Keratinocyte (primary cell): ENCODE data around the gene SLC19A1. TPM values are rescaled to one million over a fixed set of nuclear protein-coding genes. Genes with fewer than 3 reads are reported as not detected.

ENCODE experiments used
- DNase-seq: peaks from one replicate; pipeline ENCODE4 v3.0.0-alpha.2; 2011; ENCODE audit warnings: low read depth, missing footprints, low spot score
- FAIRE-seq: peaks from 2 replicates; lab custom pipeline; 2011; peaks lifted over from hg19 to GRCh38; lab: Jason Lieb, UNC
- H2AFZ ChIP-seq: 2 replicates; pipeline ENCODE4 v1.6.0; 2012; ENCODE audit warnings: low read length, control low read depth, inconsistent platforms; ENCODE audit not compliant: control insufficient read depth
- H3K27ac ChIP-seq: 2 replicates; pipeline ENCODE4 v1.5.1; 2011; ENCODE audit warnings: low read length; ENCODE audit not compliant: control insufficient read depth, insufficient read depth
- H3K27me3 ChIP-seq: 3 replicates; pipeline ENCODE4 v1.6.0; 2011; ENCODE audit warnings: low read length; ENCODE audit not compliant: control insufficient read depth, insufficient read depth; ENCODE audit errors: extremely low read depth
- H3K36me3 ChIP-seq, 2 experiments: 2 replicates in 1 of 2; 3 replicates in 1 of 2; pipeline ENCODE4 v1.5.1; 2011; ENCODE audit warnings: low read length in 2 of 2, mild to moderate bottlenecking in 1 of 2; ENCODE audit not compliant: control insufficient read depth in 2 of 2, insufficient read depth in 2 of 2; ENCODE audit errors: extremely low read depth in 1 of 2
- H3K4me1 ChIP-seq: 3 replicates; pipeline ENCODE4 v1.5.1; 2011; ENCODE audit warnings: low read length; ENCODE audit not compliant: control insufficient read depth, insufficient read depth; ENCODE audit errors: extremely low read depth
- H3K4me2 ChIP-seq: 3 replicates; pipeline ENCODE4 v1.6.0; 2011; ENCODE audit warnings: low read depth, low read length; ENCODE audit not compliant: control insufficient read depth, insufficient read depth; ENCODE audit errors: extremely low read depth
- H3K4me3 ChIP-seq, 3 experiments: fragments of 200-600 bp in 1 of 3; sonication (generic) in 1 of 3; 2 replicates in 2 of 3; 3 replicates in 1 of 3; pipeline ENCODE4 v1.5.1; 2011 to 2016; ENCODE audit warnings: low read length in 3 of 3, mild to moderate bottlenecking in 3 of 3, control low read depth in 2 of 3, inconsistent platforms in 1 of 3, low read depth in 1 of 3, mixed read lengths in 1 of 3, mixed run types in 1 of 3, moderate library complexity in 1 of 3; ENCODE audit not compliant: control insufficient read depth in 2 of 3, insufficient read depth in 2 of 3; ENCODE audit errors: extremely low read depth in 1 of 3
- H3K79me2 ChIP-seq: 2 replicates; pipeline ENCODE4 v1.6.0; 2012; ENCODE audit warnings: low read length; ENCODE audit not compliant: control insufficient read depth, insufficient read depth
- H3K9ac ChIP-seq: 3 replicates; pipeline ENCODE4 v1.6.0; 2011; ENCODE audit warnings: low read length; ENCODE audit not compliant: control insufficient read depth, insufficient read depth; ENCODE audit errors: extremely low read depth
- H3K9me1 ChIP-seq: 3 replicates; pipeline ENCODE4 v1.6.0; 2011; ENCODE audit warnings: low read length; ENCODE audit not compliant: control insufficient read depth, insufficient read depth; ENCODE audit errors: extremely low read depth
- H3K9me3 ChIP-seq: 2 replicates; pipeline ENCODE4 v1.5.1; 2012; ENCODE audit warnings: low read depth, low read length; ENCODE audit not compliant: control insufficient read depth
- H4K20me1 ChIP-seq: 3 replicates; pipeline ENCODE4 v1.6.0; 2011; ENCODE audit warnings: low read length; ENCODE audit not compliant: control insufficient read depth, insufficient read depth; ENCODE audit errors: extremely low read depth
- EZH2 ChIP-seq: IDR thresholded peaks from one replicate; pipeline ENCODE4 v1.6.1; 2012; ENCODE audit warnings: inconsistent platforms, mild to moderate bottlenecking, low read length, moderate library complexity
- dilution Hi-C: fragments of 300-500 bp; cut with MboI; formaldehyde crosslinking; loops from one replicate; pipeline ENCODE4 v1.7.0; 2020; ENCODE audit warnings: low sequenced_read_pairs; ENCODE audit not compliant: extremely low pct_ligation_motif_present
- polyA plus RNA-seq, 5 experiments: library from polyadenylated mRNA; depleted of rRNA in 3 of 5; stranded (reverse) in 3 of 5; stranded (forward) in 1 of 5; unstranded in 1 of 5; fragments of >200 nt; gene quantifications; 1 replicate in 1 of 5; 2 replicates in 3 of 5; 3 replicates in 1 of 5; pipeline versions ENCODE4 v1.2.1 to v1.2.3, GENCODE V29; 2011 to 2012; ENCODE audit warnings: missing spikeins in 2 of 5, low read depth in 1 of 5, low replicate concordance in 1 of 5
- TF ChIP-seq, protein P1 (sequence below), 3 experiments: IDR thresholded peaks in 1 of 3; conservative IDR thresholded peaks in 1 of 3; optimal IDR thresholded peaks in 1 of 3; 2 replicates in 2 of 3; 3 replicates in 1 of 3; pipeline versions ENCODE3 to v1.5.1; 2011; ENCODE audit warnings: low read length in 3 of 3, mild to moderate bottlenecking in 3 of 3, moderate library complexity in 2 of 3, control low read depth in 1 of 3, inconsistent platforms in 1 of 3; ENCODE audit not compliant: insufficient read depth in 2 of 3; ENCODE audit errors: extremely low read depth in 1 of 3

Gene SLC19A1
- polyA plus RNA-seq, 1 donor (not counting 4 experiments of a cell fraction or from before 2014, with no cell fraction given): 3.8 TPM

- Histone ChIP-seq H3K4me1 (no peaks in the 10 kb centered on the region), H3K27ac (no peak overlapping the region), H3K4me3 (no peak overlapping the region), H2AFZ (no peak overlapping the region), H3K79me2 (no peaks in the 10 kb centered on the region), H3K27me3 (no peaks in the 10 kb centered on the region), H4K20me1 (no peaks in the 10 kb centered on the region), H3K36me3 (peaks cover 4 to 15% of the 10 kb centered on the region in 2 experiments), H3K9me1 (no peaks in the 10 kb centered on the region), H3K9me3 (no peaks in the 10 kb centered on the region), H3K4me2 (no peak overlapping the region), H3K9ac (no peak overlapping the region)
- DNase-seq (no peak), FAIRE-seq (no peak)
- TF ChIP-seq, protein P1, sequence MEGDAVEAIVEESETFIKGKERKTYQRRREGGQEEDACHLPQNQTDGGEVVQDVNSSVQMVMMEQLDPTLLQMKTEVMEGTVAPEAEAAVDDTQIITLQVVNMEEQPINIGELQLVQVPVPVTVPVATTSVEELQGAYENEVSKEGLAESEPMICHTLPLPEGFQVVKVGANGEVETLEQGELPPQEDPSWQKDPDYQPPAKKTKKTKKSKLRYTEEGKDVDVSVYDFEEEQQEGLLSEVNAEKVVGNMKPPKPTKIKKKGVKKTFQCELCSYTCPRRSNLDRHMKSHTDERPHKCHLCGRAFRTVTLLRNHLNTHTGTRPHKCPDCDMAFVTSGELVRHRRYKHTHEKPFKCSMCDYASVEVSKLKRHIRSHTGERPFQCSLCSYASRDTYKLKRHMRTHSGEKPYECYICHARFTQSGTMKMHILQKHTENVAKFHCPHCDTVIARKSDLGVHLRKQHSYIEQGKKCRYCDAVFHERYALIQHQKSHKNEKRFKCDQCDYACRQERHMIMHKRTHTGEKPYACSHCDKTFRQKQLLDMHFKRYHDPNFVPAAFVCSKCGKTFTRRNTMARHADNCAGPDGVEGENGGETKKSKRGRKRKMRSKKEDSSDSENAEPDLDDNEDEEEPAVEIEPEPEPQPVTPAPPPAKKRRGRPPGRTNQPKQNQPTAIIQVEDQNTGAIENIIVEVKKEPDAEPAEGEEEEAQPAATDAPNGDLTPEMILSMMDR (optimal IDR thresholded peaks at IDR 0.05 in 1 of 3, IDR thresholded peaks at IDR 0.05 in 1 of 3, conservative IDR thresholded peaks at IDR 0.05 in 1 of 3; ENCODE audit: extremely low read depth in 1 of 3, insufficient read depth in 2 of 3, low read length in 3 of 3): no peak
- TF ChIP-seq EZH2: no peak
- dilution Hi-C loops: no loop called here
Measured at GRCh38 chr21:45485686-45486442, 56.4 kb downstream of the SLC19A1 start.

GRCh38 chr21:45484318-45484717 lies 57.9 kb downstream of the SLC19A1 start:
- TF ChIP-seq EZH2: no peak
- TF ChIP-seq, protein P1 (optimal IDR thresholded peaks at IDR 0.05 in 1 of 3, IDR thresholded peaks at IDR 0.05 in 1 of 3, conservative IDR thresholded peaks at IDR 0.05 in 1 of 3; ENCODE audit: extremely low read depth in 1 of 3, insufficient read depth in 2 of 3, low read length in 3 of 3): no peak
- no peak for FAIRE-seq
- H3K36me3 ChIP-seq: peaks cover 4 to 15% of the 10 kb centered on the region in 2 experiments
- H3K9me1 ChIP-seq: no peaks in the 10 kb centered on the region
- H3K9me3 ChIP-seq: no peaks in the 10 kb centered on the region
- H2AFZ ChIP-seq: no peak overlapping the region
- dilution Hi-C loops: no loop called here
- H3K4me3 ChIP-seq: no peak overlapping the region
- H3K27me3 ChIP-seq: no peaks in the 10 kb centered on the region
- H3K27ac ChIP-seq: no peak overlapping the region
- H3K9ac ChIP-seq: no peak overlapping the region
- H3K79me2 ChIP-seq: no peaks in the 10 kb centered on the region
- H4K20me1 ChIP-seq: no peaks in the 10 kb centered on the region
- DNase-seq: no peak
- no peak overlapping the region for H3K4me2 ChIP-seq
- H3K4me1 ChIP-seq: no peaks in the 10 kb centered on the region
